Lung microvascular endothelial cell (primary cell): ENCODE measurements around the gene NF1. TPM values are rescaled to one million over a fixed set of nuclear protein-coding genes. Genes with fewer than 3 reads are reported as not detected.
A peak's percentile ranks its signal among the peaks of the same experiment; 100 is the strongest.
"Not testable (repeated sequence)": the region's sequence is repeated elsewhere in the genome, so short reads cannot be mapped to it uniquely, and the experiment has no call there.

Source experiments
- DNase-seq, 2 donors: peaks; one replicate each; pipeline versions ENCODE4 v3.0.0 to v3.0.0-alpha.2; 2010; ENCODE audit warnings: low read depth in 2 of 2
- total RNA-seq: library from RNA; depleted of rRNA; stranded (reverse); fragments of >200 nt; gene quantifications from 2 replicates; pipeline ENCODE4 v1.2.1, GENCODE V29; 2014

The NF1 gene
- total RNA-seq, 1 donor from 2014 or later, result 24.2 TPM

- DNase-seq, result no peak
Measured at GRCh38 chr17:31295489-31295871, 200.7 kb downstream of the NF1 start.

GRCh38 chr17:31296142-31296541 is 201.4 kb downstream of the NF1 start:
- DNase-seq, result no peak

GRCh38 chr17:31297090-31297489 is 202.3 kb downstream of the NF1 start, which contains the start of gene OMG:
Gene OMG, minus strand, starts transcription at chr17:31297239. Its CDS starts 908 bp downstream, at chr17:31296331.
- no peak for DNase-seq

GRCh38 chr17:31299624-31300023 is 204.8 kb downstream of the NF1 start:
- no peak for DNase-seq

GRCh38 chr17:31307640-31308039 is 212.9 kb downstream of the NF1 start:
- no peak for DNase-seq

GRCh38 chr17:31308372-31309334 is 213.9 kb downstream of the NF1 start:
- no peak for DNase-seq

GRCh38 chr17:31309556-31309955 is 214.8 kb downstream of the NF1 start:
- DNase-seq, result no peak

GRCh38 chr17:31310260-31310659 is 215.5 kb downstream of the NF1 start:
- no peak for DNase-seq

- DNase-seq, result no peak
Measured at GRCh38 chr17:31310886-31311285, 216.1 kb downstream of the NF1 start.

- DNase-seq, result no peak
Measured at GRCh38 chr17:31311526-31311925, 216.7 kb downstream of the NF1 start.

- not testable (repeated sequence) for DNase-seq
Measured at GRCh38 chr17:31312223-31312622, 217.4 kb downstream of the NF1 start.

GRCh38 chr17:31313982-31314781 is 219.4 kb downstream of the NF1 start, which contains the start of gene EVI2B:
Gene EVI2B, minus strand, starts transcription at chr17:31314054. Its CDS starts 8,445 bp downstream, at chr17:31305609.
- DNase-seq, result peak in 1 of 2 donors; percentile 87

- DNase-seq, result no peak
Measured at GRCh38 chr17:31314782-31315100, 220.0 kb downstream of the NF1 start.

GRCh38 chr17:31318298-31318801 is 223.6 kb downstream of the NF1 start:
- peak in 1 of 2 donors; percentile 44 for DNase-seq

- no peak for DNase-seq
Measured at GRCh38 chr17:31318851-31319661, 224.3 kb downstream of the NF1 start.

- DNase-seq, result no peak
Measured at GRCh38 chr17:31320241-31320640, 225.5 kb downstream of the NF1 start.

- DNase-seq, result peak; percentile 11 to 23
Measured at GRCh38 chr17:31320791-31321190, 226.0 kb downstream of the NF1 start.

- DNase-seq, result peak; percentile 62 to 85
Measured at GRCh38 chr17:31321481-31321880, 226.7 kb downstream of the NF1 start, which contains the start of gene EVI2A. Gene EVI2A, minus strand, starts transcription at chr17:31321622. Its CDS starts 2,609 bp downstream, at chr17:31319013.

GRCh38 chr17:31321966-31322365 is 227.2 kb downstream of the NF1 start:
- no peak for DNase-seq

GRCh38 chr17:31323551-31323950 is 228.8 kb downstream of the NF1 start:
- no peak for DNase-seq

- DNase-seq, result peak; percentile 8 to 65
Measured at GRCh38 chr17:31327534-31328159, 232.9 kb downstream of the NF1 start.
